AG09309 (cell line): ENCODE results near the gene SHMT2.
A peak's percentile ranks its signal among the peaks of the same experiment; 100 is the strongest.

Experiments used
- DNase-seq: peaks from one replicate; pipeline ENCODE4 v3.0.0-alpha.2; 2010; ENCODE audit warnings: low read depth
- H3K4me3 ChIP-seq: 2 replicates; pipeline ENCODE4 v1.5.1; 2011; ENCODE audit warnings: mild to moderate bottlenecking, low read depth, low read length, moderate library complexity; ENCODE audit not compliant: control insufficient read depth
- TF ChIP-seq, protein P1 (sequence below): IDR thresholded peaks from 2 replicates; pipeline ENCODE4 v1.5.1; 2011; ENCODE audit warnings: mild to moderate bottlenecking, low read depth, low read length, inconsistent platforms; ENCODE audit not compliant: insufficient read depth, control insufficient read depth; ENCODE audit errors: missing control alignments

SHMT2 gene

DNA sequence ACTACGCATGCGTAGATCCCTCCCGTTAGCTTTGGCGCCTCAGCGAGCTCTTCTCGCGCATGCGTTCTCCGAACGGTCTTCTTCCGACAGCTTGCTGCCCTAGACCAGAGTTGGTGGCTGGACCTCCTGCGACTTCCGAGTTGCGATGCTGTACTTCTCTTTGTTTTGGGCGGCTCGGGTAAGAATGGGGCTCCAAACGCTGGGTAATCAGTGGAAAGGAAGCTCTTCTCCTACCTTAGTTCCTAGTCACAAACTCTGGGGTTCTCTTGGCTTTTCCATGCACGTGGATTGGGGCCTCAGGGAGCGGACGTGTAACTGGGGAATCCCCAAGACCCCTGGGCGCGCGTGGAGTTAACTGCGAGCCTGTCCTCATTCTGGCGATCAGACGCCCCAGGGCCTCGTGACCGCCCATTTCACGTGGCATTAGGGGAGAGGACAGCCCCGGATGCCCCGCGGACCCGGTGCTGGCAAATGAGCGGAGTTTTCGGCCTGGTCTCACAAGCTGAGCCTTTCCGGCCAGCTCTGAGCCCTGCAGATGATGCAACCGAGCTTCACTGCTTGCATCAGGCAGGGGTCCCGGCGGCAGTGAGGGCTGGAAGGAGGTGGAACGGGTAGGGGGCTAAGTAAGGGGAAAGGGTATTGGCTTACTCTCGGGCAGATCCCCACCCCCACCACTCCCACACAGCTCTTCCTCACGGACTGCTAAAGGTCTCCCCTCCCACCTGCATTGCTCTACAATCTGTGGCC is at the start of gene SHMT2:
SHMT2 (plus strand) TSS at position 78 of the 747 bp plus-strand sequence; CDS start at position 146, 68 bp downstream.
- TF ChIP-seq, protein P1, sequence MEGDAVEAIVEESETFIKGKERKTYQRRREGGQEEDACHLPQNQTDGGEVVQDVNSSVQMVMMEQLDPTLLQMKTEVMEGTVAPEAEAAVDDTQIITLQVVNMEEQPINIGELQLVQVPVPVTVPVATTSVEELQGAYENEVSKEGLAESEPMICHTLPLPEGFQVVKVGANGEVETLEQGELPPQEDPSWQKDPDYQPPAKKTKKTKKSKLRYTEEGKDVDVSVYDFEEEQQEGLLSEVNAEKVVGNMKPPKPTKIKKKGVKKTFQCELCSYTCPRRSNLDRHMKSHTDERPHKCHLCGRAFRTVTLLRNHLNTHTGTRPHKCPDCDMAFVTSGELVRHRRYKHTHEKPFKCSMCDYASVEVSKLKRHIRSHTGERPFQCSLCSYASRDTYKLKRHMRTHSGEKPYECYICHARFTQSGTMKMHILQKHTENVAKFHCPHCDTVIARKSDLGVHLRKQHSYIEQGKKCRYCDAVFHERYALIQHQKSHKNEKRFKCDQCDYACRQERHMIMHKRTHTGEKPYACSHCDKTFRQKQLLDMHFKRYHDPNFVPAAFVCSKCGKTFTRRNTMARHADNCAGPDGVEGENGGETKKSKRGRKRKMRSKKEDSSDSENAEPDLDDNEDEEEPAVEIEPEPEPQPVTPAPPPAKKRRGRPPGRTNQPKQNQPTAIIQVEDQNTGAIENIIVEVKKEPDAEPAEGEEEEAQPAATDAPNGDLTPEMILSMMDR = no peak
- peak within 1 kb of the TSS; percentile 67 for H3K4me3 ChIP-seq
- peak; percentile 85 for DNase-seq

DNA sequence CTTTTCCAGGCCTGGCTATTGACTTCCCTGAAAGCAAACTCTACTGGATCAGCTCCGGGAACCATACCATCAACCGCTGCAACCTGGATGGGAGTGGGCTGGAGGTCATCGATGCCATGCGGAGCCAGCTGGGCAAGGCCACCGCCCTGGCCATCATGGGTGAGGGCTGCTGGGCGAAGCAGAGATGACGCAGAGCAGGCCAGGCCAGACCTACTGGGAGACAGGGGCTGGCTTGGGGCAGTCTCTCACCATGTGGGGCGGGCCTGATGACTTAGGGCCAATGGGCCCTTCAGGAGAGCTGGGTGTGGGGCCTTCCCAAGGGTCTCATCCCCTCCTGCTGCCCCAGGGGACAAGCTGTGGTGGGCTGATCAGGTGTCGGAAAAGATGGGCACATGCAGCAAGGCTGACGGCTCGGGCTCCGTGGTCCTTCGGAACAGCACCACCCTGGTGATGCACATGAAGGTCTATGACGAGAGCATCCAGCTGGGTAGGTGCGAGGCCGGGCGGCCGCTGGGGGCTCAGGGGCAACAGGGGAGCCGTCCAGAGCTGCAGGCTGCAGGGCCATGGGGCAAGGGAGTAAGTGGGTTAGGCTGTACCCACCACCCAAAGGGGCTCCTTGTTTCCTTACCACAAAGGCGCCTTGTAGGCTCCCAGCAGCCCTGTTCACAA is 49.1 kb upstream of the SHMT2 start:
- TF ChIP-seq, protein P1 = no peak
- DNase-seq = no peak
- no peak overlapping the region for H3K4me3 ChIP-seq

DNA sequence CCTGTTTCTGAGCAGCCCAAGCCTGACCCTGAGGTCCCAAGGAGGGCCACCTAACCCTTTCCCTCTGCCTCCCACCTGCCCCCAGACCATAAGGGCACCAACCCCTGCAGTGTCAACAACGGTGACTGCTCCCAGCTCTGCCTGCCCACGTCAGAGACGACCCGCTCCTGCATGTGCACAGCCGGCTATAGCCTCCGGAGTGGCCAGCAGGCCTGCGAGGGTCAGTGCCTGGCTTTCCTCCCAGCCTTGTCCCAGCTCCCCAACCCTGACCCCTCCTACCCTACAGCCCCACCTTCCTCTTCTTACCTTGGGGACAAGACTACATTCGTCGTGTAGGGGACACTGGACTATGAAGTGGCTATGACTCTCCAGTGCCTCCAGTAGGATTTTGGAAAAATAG is 48.4 kb upstream of the SHMT2 start:
- TF ChIP-seq, protein P1 = no peak
- H3K4me3 ChIP-seq = no peak overlapping the region
- DNase-seq = no peak

DNA sequence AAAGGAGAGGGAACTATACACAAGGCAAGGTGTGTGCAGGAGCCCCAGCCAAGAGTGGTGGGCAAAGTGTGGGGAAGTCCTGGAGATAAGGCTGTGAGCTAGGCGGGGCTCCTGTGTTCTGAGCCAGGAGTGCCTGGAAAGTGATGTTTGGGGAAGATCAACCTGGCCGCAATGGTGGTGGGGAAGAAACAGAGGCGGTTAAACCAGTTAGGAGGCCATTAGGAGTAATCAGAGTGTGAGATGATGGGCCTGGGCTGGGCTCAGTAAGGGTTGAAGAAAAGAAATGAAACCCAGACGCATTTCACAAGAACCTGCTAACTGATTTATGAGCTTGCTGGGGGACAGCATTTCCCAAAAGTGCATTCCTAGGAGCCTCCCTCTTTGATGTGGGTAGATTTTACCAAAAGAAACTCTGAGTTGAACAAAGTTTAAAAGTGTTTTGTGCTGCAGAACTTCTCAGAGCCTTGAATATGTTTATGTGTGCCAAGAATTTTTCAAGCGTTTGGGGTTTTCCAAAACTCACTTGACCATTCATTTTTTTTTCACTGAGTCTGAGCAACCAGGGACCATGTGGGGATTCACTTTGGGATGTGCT is 47.9 kb upstream of the SHMT2 start:
- TF ChIP-seq, protein P1 = no peak
- peak; percentile 81 for DNase-seq
- no peak overlapping the region for H3K4me3 ChIP-seq

DNA sequence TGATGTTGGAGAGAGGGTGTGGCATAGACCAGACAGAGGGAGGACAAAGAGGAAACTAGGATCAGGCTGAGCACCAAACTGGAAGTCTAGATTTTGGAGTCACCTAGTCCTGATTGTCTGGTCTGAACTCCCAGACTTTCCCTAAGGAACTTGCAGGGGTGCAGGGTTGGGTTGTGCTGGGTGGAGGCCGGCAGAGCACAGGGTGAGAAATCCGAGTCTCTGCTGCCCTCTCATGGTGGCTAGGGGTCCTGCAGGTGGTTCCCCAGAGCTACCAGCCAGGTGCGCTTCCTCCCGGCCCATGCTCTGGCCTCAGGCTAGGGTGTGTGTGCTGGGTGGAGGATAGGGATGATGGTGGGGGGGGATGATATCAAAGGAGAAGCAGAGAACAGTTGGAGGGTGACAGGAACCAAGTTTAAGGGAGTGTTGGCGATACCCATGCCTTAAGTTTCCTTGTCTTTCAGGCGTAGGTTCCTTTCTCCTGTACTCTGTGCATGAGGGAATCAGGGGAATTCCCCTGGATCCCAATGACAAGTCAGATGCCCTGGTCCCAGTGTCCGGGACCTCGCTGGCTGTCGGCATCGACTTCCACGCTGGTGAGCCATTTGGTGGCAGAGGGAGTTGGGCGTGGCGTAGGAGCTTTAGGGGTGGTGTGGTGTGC is 46.5 kb upstream of the SHMT2 start:
- TF ChIP-seq, protein P1 = peak; percentile 84
- DNase-seq = no peak
- no peak overlapping the region for H3K4me3 ChIP-seq

DNA sequence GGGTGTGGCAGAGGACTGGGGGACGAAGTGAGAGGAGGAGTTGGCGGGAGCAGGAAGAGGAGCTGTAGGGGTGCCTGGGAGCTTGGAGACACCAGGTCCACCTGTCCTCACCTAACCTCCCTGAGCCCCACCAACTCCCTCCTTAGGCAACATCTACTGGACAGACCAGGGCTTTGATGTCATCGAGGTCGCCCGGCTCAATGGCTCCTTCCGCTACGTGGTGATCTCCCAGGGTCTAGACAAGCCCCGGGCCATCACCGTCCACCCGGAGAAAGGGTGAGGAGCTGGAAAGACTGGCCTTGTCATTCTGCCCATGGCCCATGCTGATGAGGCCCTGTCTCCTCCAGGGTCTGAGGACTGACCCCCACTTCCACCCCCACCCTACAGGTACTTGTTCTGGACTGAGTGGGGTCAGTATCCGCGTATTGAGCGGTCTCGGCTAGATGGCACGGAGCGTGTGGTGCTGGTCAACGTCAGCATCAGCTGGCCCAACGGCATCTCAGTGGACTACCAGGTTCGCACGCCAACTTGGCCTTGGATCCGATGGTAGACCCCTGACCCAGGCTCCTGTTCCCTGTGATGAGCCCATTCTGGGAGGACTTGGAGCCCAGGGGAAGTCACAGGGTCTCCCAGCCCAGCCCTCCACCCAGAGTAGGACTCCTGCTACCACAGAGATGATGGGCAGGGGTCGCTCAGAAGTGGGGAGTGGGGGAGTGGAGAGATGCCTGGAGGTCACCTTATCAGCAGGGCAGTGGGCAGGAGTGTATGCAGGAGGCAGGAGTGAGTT is 45.4 kb upstream of the SHMT2 start:
- TF ChIP-seq, protein P1 = no peak
- no peak overlapping the region for H3K4me3 ChIP-seq
- DNase-seq = no peak
